BLaER1 treated with 17β-estradiol and CSF1 and Interleukin-3, amounts not matched to agents 10 nM and 100 nM (cell line): ENCODE results near the gene UNC93A.
A peak's percentile ranks its signal among the peaks of the same experiment; 100 is the strongest.
"Not testable (repeated sequence)": the region's sequence is repeated elsewhere in the genome, so short reads cannot be mapped to it uniquely, and the experiment has no call there.

ENCODE experiments used
- H3K27ac ChIP-seq, 11 experiments: shearing (Covaris generic); formaldehyde crosslinking; 2 replicates each; pipeline ENCODE4 v1.8.1; 2022
- H3K27me3 ChIP-seq, 11 experiments: shearing (Covaris generic); formaldehyde crosslinking; 2 replicates each; pipeline ENCODE4 v1.8.1; 2022
- H3K36me3 ChIP-seq, 11 experiments: shearing (Covaris generic); formaldehyde crosslinking; 2 replicates each; pipeline ENCODE4 v1.8.1; 2022
- H3K4me1 ChIP-seq, 10 experiments: shearing (Covaris generic); formaldehyde crosslinking; 2 replicates each; pipeline ENCODE4 v1.8.1; 2022
- H3K4me2 ChIP-seq, 11 experiments: shearing (Covaris generic); formaldehyde crosslinking; 2 replicates each; pipeline ENCODE4 v1.8.1; 2022
- H3K4me3 ChIP-seq, 10 experiments: shearing (Covaris generic); formaldehyde crosslinking; 2 replicates each; pipeline ENCODE4 v1.8.1; 2022
- H3K9ac ChIP-seq, 11 experiments: shearing (Covaris generic); formaldehyde crosslinking; 2 replicates each; pipeline ENCODE4 v1.8.1; 2022
- H3K9me3 ChIP-seq, 11 experiments: shearing (Covaris generic); formaldehyde crosslinking; replicated peaks in 1 of 11; 2 replicates each; pipeline ENCODE4 v1.8.1; 2022
- H4K20me1 ChIP-seq, 11 experiments: shearing (Covaris generic); formaldehyde crosslinking; 2 replicates each; pipeline ENCODE4 v1.8.1; 2022
- Cebpa-rat ChIP-seq, 11 experiments: shearing (Covaris generic); IDR thresholded peaks; 2 replicates each; pipeline ENCODE4 v1.8.1; 2022

UNC93A gene

DNA sequence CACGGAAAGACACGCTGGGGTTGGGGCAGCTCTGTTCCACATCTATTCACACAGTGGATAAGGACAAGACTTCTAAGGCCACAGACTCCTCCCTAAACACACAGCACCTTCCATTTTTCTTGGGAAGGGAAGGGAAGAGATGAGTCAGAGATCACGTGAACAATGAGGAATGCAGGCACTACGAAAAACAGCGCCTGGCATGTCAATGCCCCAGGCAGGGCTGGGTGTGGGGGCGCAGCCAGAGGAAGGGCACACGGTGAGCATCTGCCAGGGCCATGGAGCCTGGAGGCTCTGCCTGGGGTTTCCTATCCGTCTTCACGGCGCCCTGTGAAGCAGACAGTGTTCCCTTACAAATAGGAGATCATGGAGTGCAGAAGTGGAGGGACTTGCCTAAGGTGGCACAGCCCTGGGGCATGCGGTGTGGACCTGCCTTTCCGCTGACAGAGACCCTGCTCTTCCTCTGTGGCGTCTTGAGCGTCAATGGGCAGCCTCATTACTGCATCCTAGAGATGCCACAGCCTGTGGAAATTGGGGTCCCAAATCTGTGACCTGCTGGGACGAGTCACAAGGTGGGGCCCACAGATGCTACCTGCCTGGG lies 15.4 kb downstream of the UNC93A start:
- Histone ChIP-seq H4K20me1 (no peaks in the 10 kb centered on the region), H3K36me3 (no peaks in the 10 kb centered on the region), H3K4me2 (no peak overlapping the region), H3K4me3 (no peak overlapping the region), H3K9me3 (no peaks in the 10 kb centered on the region), H3K27me3 (no peaks in the 10 kb centered on the region), H3K27ac (no peak overlapping the region), H3K9ac (no peak overlapping the region), H3K4me1 (no peaks in the 10 kb centered on the region)
- TF ChIP-seq Cebpa-rat (IDR thresholded peaks at IDR 0.05): no peak

DNA sequence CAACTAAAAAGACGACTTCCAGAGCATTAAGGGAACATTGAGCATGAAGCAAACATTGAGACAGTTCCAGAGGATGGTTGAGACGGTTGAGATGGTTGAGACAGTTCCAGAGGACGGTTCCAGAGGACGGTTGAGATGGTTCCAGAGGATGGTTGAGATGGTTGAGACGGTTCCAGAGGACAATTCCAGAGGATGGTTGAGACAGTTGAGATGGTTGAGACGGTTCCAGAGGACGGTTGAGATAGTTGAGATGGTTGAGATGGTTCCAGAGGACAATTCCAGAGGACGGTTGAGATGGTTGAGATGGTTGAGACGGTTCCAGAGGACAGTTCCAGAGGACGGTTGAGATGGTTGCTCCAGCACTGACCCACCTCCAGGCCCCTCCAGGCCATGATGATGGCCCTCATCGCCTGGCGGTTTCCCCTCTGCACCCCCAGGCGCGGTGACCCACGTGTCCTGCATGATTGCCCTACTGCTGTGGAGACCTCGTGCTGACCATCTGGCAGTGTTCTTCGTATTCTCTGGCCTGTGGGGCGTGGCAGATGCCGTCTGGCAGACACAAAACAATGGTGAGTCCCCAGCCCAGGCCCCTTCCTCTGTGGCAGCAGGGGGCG lies 16.3 kb downstream of the UNC93A start:
- Histone ChIP-seq H3K27me3 (no peaks in the 10 kb centered on the region), H3K9ac (no peak overlapping the region), H3K4me1 (no peaks in the 10 kb centered on the region), H3K27ac (no peak overlapping the region), H3K9me3 (no peaks in the 10 kb centered on the region), H4K20me1 (no peaks in the 10 kb centered on the region), H3K36me3 (no peaks in the 10 kb centered on the region), H3K4me3 (no peak overlapping the region), H3K4me2 (no peak overlapping the region)
- no peak for TF ChIP-seq Cebpa-rat (IDR thresholded peaks at IDR 0.05)

DNA sequence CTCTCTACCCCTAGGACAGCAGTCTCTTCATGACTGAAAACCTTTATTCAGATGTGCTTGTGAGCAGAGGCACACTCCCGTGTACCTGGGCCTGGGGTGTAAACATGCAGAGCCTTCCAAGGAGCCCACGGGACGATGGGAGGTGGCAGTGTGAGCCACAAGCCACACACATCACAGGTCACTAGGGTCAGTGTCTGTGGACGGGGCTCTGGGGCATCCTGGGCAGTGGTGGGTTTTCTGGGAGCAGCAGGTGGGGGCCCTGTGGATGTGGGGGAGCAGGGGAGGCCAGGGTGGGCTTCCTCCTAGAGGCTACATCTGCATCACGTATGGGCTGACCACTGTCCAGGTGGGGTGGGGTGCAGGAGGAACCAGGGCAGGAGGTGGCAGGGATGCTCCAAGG lies 17.1 kb downstream of the UNC93A start:
- Histone ChIP-seq H3K4me3 (no peak overlapping the region), H3K27ac (no peak overlapping the region), H3K27me3 (no peaks in the 10 kb centered on the region; a peak in 1 of 22 replicates), H3K9me3 (no peaks in the 10 kb centered on the region), H3K4me1 (no peaks in the 10 kb centered on the region), H4K20me1 (no peaks in the 10 kb centered on the region), H3K36me3 (no peaks in the 10 kb centered on the region), H3K9ac (no peak overlapping the region), H3K4me2 (no peak overlapping the region)
- TF ChIP-seq Cebpa-rat (IDR thresholded peaks at IDR 0.05): no peak

DNA sequence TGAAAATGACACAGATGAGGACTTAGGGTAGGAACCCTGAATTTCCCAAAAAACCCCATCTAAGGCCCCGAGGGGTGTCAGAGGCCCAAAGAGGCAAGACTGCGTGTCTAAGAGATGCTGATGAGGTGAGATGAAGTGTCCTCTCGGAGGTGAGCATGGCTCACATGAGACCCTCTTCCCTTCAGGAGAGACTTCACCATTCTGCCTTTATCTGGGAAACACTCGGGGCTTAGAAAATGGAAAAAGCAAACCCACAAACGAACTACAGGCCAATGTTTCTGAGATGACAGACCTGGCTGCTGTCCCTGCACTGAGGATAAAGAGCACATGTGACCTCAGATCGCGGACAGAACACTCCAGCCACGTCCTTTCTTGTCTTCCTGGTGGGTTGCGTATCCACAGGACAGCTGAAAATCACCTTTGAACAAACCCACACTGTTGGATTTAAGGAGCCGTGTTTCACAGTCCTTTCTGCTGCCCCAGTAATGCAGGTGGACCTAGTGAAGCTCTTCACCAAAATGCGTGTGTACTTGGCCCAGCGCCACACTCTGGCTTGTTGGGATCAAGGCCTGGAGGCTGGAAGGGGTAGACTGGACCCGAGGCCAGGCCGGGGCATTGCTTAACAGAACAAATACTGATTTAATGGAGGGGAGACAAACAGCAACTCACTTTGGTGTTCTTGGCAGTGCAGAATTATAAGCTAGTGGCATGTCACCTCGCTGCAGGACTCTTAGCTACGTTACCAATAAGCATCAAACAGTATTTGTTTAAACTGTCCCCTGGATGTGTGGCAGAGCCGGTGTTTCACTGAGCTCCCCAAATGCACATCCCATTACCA lies 18.5 kb downstream of the UNC93A start:
- not testable (repeated sequence) for H3K4me3 ChIP-seq, H3K4me2 ChIP-seq, H3K4me1 ChIP-seq, H4K20me1 ChIP-seq, H3K36me3 ChIP-seq, H3K9ac ChIP-seq, H3K27ac ChIP-seq, H3K27me3 ChIP-seq, H3K9me3 ChIP-seq

DNA sequence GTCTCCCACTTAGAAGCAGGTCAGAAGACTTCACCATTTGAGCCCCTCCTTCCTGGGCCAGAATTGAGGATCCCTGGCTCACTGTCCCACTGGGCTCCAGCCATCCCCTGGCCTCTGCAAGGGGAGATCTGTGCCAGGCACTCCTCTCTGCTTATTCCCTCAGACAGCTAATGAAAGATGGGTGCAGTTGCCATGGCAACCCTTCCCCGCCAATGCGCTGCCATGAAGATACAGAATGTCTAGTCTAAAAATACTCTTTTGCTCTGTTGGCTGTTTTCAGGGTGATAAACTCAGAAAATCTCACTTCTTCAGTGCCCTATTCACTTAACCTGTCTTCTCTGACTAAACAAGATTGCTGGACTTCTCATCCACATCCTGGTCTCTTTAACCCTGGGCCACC lies 20.2 kb downstream of the UNC93A start:
- Histone ChIP-seq H3K27ac (no peak overlapping the region), H3K36me3 (no peaks in the 10 kb centered on the region), H4K20me1 (no peaks in the 10 kb centered on the region), H3K4me3 (no peak overlapping the region), H3K9me3 (no peaks in the 10 kb centered on the region), H3K9ac (no peak overlapping the region), H3K4me2 (no peak overlapping the region), H3K27me3 (no peaks in the 10 kb centered on the region; a peak in 2 of 22 replicates), H3K4me1 (peaks cover 0 to 11% (median 0%) of the 10 kb centered on the region in 10 experiments; a peak in 2 of 20 replicates)
- TF ChIP-seq Cebpa-rat (IDR thresholded peaks at IDR 0.05): no peak

DNA sequence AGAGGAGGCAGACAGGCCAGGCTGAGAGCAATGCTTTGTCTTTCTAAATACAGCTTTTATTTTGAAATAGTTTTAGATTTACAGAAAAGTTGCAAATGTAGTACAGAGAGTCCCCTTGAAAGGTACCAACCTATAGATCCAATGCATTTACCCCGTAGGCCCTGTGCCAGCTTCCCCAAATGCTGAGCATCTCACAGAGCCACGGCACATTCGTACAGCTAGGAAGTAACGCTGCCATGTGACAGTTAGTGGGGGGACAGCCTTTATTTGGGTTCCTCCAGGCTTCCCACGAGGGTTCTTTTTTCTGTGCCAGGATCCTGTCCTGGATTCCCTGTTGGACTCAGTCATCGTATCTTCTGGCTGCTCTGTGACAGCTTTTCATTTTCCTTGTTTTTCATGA lies 20.6 kb downstream of the UNC93A start:
- H3K9me3 ChIP-seq, H3K27me3 ChIP-seq, H4K20me1 ChIP-seq, H3K9ac ChIP-seq, H3K27ac ChIP-seq, H3K4me2 ChIP-seq, H3K36me3 ChIP-seq, H3K4me3 ChIP-seq: not testable (repeated sequence)
- peaks cover 0 to 13% (median 2%) of the 10 kb centered on the region in 10 experiments; a peak in 15 of 20 replicates for H3K4me1 ChIP-seq

DNA sequence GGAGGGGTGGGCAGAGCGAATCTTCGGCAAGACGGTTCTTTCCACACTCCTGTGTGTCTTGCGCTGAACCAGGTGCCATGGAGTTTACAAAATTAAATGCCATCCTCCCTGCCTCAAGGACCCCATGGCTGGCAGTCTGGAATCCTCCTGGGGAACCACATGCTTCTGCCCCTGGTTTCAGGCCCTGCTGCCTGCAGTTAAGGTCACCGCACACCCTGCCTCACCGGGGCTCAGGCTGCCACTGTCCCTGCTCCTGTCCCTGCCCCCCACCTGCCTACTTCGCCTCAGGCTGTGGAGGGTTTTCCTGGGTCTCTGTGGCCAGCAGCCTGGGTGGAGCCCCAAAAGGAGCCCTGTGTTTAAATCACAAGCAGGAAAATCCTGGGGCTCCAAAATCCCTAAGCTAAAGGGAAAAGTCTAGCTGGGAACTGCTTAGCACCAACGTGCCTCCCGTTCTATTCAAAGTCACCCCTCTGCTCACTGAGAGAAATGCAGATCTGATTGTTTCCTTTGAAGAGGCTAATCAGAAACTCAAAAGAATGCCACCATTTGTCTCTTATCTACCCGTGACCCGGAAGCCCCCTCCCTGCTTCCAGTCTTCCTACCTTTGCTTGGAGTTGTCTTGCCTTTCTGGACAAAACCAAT lies 23.2 kb downstream of the UNC93A start:
- Histone ChIP-seq H3K27me3 (peaks cover 0 to 23% (median 4%) of the 10 kb centered on the region in 11 experiments; a peak in 14 of 22 replicates), H3K4me3 (no peak overlapping the region), H3K4me2 (0 out of 22 replicates have a peak overlapping the region, but pooled peaks of 2 of the 11 experiments have one; percentile 1 to 20), H3K36me3 (no peaks in the 10 kb centered on the region), H3K27ac (no peak overlapping the region), H3K9me3 (no peaks in the 10 kb centered on the region), H3K9ac (no peak overlapping the region), H3K4me1 (peaks cover 7 to 39% (median 26%) of the 10 kb centered on the region in 10 experiments; a peak in 17 of 20 replicates), H4K20me1 (peaks cover 0 to 9% (median 0%) of the 10 kb centered on the region in 11 experiments; a peak in 2 of 22 replicates)
- TF ChIP-seq Cebpa-rat (IDR thresholded peaks at IDR 0.05): no peak

DNA sequence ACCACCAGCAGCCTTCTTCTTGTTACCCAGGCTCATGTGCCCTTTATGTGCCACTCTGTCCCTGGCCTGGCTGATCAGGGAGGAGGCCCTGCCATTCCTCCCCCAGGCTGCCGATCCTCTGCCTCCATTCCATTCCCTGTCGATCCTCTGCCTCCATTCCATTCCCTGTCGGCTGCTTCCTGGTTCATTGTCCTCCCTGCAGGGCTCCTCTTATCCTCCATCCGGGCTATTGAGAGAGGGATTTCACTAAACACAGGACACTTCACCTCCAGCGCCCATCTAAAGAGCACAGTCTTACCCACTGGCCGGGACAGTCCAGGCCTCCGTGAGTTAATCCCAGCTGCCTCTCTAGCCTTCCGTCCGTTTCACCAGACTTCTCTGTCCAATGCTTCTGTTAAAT lies 26.1 kb downstream of the UNC93A start:
- peaks cover 14 to 54% (median 36%) of the 10 kb centered on the region in 10 experiments for H3K4me1 ChIP-seq
- H3K36me3 ChIP-seq: no peaks in the 10 kb centered on the region
- peak overlapping the region in 8 of 11 experiments; percentile 49 to 88 (median 69); a peak in 16 of 22 replicates for H3K4me2 ChIP-seq
- H3K27me3 ChIP-seq: peaks cover 0 to 27% (median 5%) of the 10 kb centered on the region in 11 experiments; a peak in 14 of 22 replicates
- no peak overlapping the region for H3K27ac ChIP-seq
- H3K9me3 ChIP-seq: no peaks in the 10 kb centered on the region
- peaks cover 0 to 9% (median 0%) of the 10 kb centered on the region in 11 experiments; a peak in 2 of 22 replicates for H4K20me1 ChIP-seq
- no peak overlapping the region for H3K4me3 ChIP-seq
- no peak overlapping the region for H3K9ac ChIP-seq
- no peak for TF ChIP-seq Cebpa-rat (IDR thresholded peaks at IDR 0.05)

DNA sequence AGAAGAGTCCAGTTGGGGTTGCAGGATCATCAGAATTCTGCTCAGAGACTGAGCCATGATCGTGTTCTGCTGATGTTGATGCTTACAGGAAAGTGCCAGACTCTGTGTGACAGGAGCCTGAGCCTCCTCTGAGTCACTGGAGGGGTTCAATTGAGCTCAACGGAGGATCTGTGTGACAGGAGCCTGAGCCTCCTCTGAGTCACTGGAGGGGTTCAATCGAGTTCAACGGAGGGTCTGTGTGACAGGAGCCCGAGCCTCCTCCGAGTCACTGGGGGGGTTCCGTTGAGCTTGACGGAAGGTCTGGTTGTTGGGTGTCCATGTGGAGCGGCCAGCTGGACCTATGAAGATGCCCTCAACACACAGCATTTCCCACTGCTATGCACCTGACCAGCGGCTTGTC lies 27.2 kb downstream of the UNC93A start:
- Histone ChIP-seq H3K9ac (0 out of 22 replicates have a peak overlapping the region, but pooled peaks of 1 of the 11 experiments have one; percentile 25), H3K27me3 (peaks cover 0 to 27% (median 5%) of the 10 kb centered on the region in 11 experiments; a peak in 14 of 22 replicates), H3K4me1 (peaks cover 15 to 64% (median 47%) of the 10 kb centered on the region in 10 experiments), H3K4me2 (peak overlapping the region in 9 of 11 experiments; percentile 46 to 88 (median 82); a peak in 18 of 22 replicates)
- not testable (repeated sequence) for H3K9me3 ChIP-seq, H3K36me3 ChIP-seq, H3K27ac ChIP-seq, H3K4me3 ChIP-seq, H4K20me1 ChIP-seq

DNA sequence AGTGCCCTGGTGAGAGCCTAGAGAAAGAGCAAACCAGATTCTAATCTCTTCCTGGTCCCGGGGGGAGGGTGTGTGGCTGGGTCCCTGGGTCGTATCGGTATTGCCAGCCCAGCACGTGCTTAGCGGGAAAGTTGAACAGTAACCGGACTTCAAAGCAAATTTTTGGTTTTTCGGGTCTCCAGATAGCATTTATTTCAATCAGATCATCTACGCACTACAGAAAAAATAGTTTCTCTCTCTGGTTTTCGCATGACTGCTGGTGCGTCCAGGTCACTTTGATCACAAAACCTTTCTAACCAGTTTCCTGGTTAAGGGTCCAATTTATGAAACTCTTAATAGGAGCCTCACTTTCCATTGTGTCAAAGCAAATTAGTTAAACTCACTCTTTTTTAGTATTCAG lies 27.7 kb downstream of the UNC93A start:
- not testable (repeated sequence) for H3K4me3 ChIP-seq, H4K20me1 ChIP-seq, H3K36me3 ChIP-seq, H3K9me3 ChIP-seq, H3K27ac ChIP-seq
- 0 out of 22 replicates have a peak overlapping the region, but pooled peaks of 1 of the 11 experiments have one; percentile 25 for H3K9ac ChIP-seq
- H3K4me1 ChIP-seq: peaks cover 15 to 64% (median 47%) of the 10 kb centered on the region in 10 experiments
- peaks cover 0 to 27% (median 5%) of the 10 kb centered on the region in 11 experiments; a peak in 14 of 22 replicates for H3K27me3 ChIP-seq
- H3K4me2 ChIP-seq: peak overlapping the region in 9 of 11 experiments; percentile 46 to 88 (median 82); a peak in 18 of 22 replicates

DNA sequence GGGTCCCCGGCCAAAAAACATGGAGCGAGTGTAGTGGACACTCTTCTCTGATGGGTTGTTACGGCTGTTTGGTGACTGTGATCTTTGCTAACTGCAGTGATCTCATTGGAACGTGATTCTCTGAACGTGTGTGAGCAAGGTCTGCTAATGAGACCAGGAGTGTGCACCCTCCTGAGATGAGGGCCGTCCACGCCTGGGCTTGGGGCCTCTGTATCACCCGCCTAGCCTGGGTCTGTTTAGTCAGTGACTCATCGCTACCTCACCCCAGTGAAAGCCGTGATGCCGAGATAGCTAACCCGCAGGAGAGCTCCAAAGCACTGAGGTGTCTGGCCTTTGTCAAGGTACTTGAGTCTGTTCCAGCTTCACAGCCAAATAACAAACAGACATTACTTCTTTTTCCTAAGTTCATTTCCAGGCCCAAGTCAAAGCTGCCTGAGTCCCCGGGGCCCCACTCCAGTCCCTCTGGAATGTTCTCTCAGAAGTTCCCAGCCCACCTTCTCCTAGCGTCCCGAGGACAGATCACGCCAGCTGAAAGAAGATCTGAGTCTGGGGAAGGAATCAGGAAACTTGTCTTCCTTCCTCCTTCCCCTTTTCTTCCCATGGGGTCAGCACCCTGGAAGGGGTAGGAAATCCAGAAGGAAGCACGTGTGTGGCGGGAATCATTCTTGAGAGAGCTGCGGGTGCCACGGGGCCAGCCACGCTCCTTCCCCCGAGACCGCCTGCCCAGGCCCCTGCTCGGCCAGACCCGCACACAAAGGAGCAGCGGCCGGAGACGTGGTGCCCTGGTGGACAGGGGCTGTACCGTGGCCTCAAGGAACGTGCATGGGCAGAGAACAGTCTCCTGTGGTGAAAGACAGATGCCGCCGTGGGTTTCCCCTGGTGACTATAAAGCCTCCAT lies 29.0 kb downstream of the UNC93A start:
- H3K36me3 ChIP-seq, H3K9ac ChIP-seq, H3K4me3 ChIP-seq, H3K27ac ChIP-seq, H3K9me3 ChIP-seq, H4K20me1 ChIP-seq: not testable (repeated sequence)
- Histone ChIP-seq H3K27me3 (peaks cover 0 to 27% (median 5%) of the 10 kb centered on the region in 11 experiments; a peak in 14 of 22 replicates), H3K4me1 (peaks cover 15 to 59% (median 47%) of the 10 kb centered on the region in 10 experiments), H3K4me2 (peak overlapping the region in 2 of 11 experiments; percentile 23; a peak in 1 of 22 replicates)

DNA sequence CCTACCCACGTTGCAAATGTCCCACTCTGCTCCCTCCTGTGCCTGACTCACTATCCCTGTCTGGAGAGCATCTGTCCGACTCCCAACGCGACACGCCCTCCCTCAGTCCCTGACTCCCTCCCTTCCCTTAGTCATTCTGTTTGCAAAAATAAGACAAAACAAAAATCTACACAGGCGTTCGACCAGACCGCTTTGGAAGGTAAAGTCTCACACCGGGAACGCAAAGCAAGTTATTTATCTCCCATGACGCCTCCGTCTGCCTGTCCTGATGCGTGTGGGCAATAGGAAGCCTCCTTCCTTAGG lies 29.6 kb downstream of the UNC93A start:
- H3K4me2 ChIP-seq: 0 out of 22 replicates have a peak overlapping the region, but pooled peaks of 1 of the 11 experiments have one; percentile 23
- H3K9ac ChIP-seq, H3K27ac ChIP-seq, H3K36me3 ChIP-seq, H3K4me3 ChIP-seq, H4K20me1 ChIP-seq, H3K9me3 ChIP-seq: not testable (repeated sequence)
- peaks cover 0 to 27% (median 5%) of the 10 kb centered on the region in 11 experiments; a peak in 14 of 22 replicates for H3K27me3 ChIP-seq
- peaks cover 15 to 60% (median 47%) of the 10 kb centered on the region in 10 experiments for H3K4me1 ChIP-seq
